GM03348 (cell line): Measurements from ENCODE around the gene CDX2.

Source experiments
- DNase-seq: peaks from one replicate; pipeline ENCODE4 v3.0.0; 2012; ENCODE audit warnings: low spot score

CDX2 gene

GRCh38 chr13:27928353-27928804, 40.7 kb downstream of the CDX2 start:
- DNase-seq, result no peak

- no peak for DNase-seq
Observed at GRCh38 chr13:27927444-27928352, 41.4 kb downstream of the CDX2 start.

- DNase-seq, result no peak
Observed at GRCh38 chr13:27926644-27927434, 42.3 kb downstream of the CDX2 start.

- no peak for DNase-seq
Observed at GRCh38 chr13:27925220-27925991, 43.7 kb downstream of the CDX2 start.

GRCh38 chr13:27924529-27925141, 44.5 kb downstream of the CDX2 start:
- DNase-seq, result no peak

- DNase-seq, result no peak
Observed at GRCh38 chr13:27923794-27924528, 45.2 kb downstream of the CDX2 start.

GRCh38 chr13:27922883-27923612, 46.1 kb downstream of the CDX2 start:
- DNase-seq, result no peak

- no peak for DNase-seq
Observed at GRCh38 chr13:27921961-27922882, 46.9 kb downstream of the CDX2 start.

- no peak for DNase-seq
Observed at GRCh38 chr13:27921421-27921960, 47.6 kb downstream of the CDX2 start.

GRCh38 chr13:27920677-27921420, 48.3 kb downstream of the CDX2 start:
- peak; percentile 41 for DNase-seq

- DNase-seq, result no peak
Observed at GRCh38 chr13:27919934-27920676, 49.0 kb downstream of the CDX2 start, which contains the start of gene PDX1. Gene PDX1 (plus strand): TSS chr13:27920000. CDS start chr13:27920139, 139 bp downstream.

- DNase-seq, result peak; percentile 71
Observed at GRCh38 chr13:27919659-27919933, 49.5 kb downstream of the CDX2 start.

- DNase-seq, result no peak
Observed at GRCh38 chr13:27918918-27919658, 50.0 kb downstream of the CDX2 start.

GRCh38 chr13:27918041-27918917, 50.8 kb downstream of the CDX2 start:
- no peak for DNase-seq

- DNase-seq, result no peak
Observed at GRCh38 chr13:27917121-27917947, 51.8 kb downstream of the CDX2 start.
